GM13977 (cell line): ENCODE measurements around the gene RGS7.

Experiments used
- DNase-seq: peaks from one replicate; pipeline ENCODE4 v3.0.0; 2012; ENCODE audit warnings: low spot score
- CTCF ChIP-seq: IDR thresholded peaks from 2 replicates; pipeline ENCODE4 v1.5.1; 2012; ENCODE audit warnings: mild to moderate bottlenecking, control low read depth; ENCODE audit not compliant: insufficient read depth; ENCODE audit errors: extremely low read depth, missing control alignments
- in situ Hi-C: fragments of 300-500 bp; cut with MboI; formaldehyde crosslinking; loops from one replicate; pipeline ENCODE4 v1.12.0; 2022; ENCODE audit warnings: low sequenced_read_pairs, low pct_unique_long_range_greater_than_20kb, mixed read lengths, inconsistent platforms; ENCODE audit not compliant: unreplicated experiment

The RGS7 gene

GRCh38 chr1:241113557-241113956, 243.4 kb downstream of the RGS7 start:
- in situ Hi-C loops: no loop called here
- TF ChIP-seq CTCF: no peak
- no peak for DNase-seq

GRCh38 chr1:241109039-241109438, 248.0 kb downstream of the RGS7 start:
- in situ Hi-C loops: no loop called here
- no peak for DNase-seq
- TF ChIP-seq CTCF: no peak

- in situ Hi-C loops: no loop called here
- no peak for DNase-seq
- TF ChIP-seq CTCF: no peak
Measured at GRCh38 chr1:241105147-241105546, 251.9 kb downstream of the RGS7 start.

- in situ Hi-C loops: no loop called here
- no peak for DNase-seq
- no peak for TF ChIP-seq CTCF
Measured at GRCh38 chr1:241102664-241103063, 254.3 kb downstream of the RGS7 start.

GRCh38 chr1:241101622-241102021, 255.4 kb downstream of the RGS7 start:
- DNase-seq: no peak
- in situ Hi-C loops: no loop called here
- no peak for TF ChIP-seq CTCF

- in situ Hi-C loops: no loop called here
- no peak for TF ChIP-seq CTCF
- DNase-seq: no peak
Measured at GRCh38 chr1:241097479-241097878, 259.5 kb downstream of the RGS7 start.

- in situ Hi-C loops: no loop called here
- DNase-seq: no peak
- TF ChIP-seq CTCF: no peak
Measured at GRCh38 chr1:241096982-241097381, 260.0 kb downstream of the RGS7 start.
